Measurements from ENCODE around the gene HOXB3.

DNA sequence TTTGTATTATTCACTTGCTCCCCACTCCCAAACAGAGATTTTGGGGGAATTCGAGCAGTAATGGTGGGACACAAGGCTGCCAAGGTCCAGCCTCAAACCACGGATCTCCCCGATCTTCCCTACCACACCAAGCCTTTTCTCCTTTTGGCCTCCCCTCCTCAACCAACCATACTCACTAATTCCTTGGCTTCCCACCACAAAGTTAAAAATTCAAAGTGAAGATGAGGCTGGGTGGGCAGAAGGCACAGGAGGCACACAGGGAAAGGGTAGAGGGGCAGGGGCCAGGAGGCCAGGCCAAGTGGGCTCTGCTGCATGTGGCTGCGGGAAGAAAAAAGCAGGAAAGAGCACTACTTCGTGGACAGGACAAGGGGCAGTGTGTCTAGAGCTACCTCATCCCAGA is 27.1 kb downstream of the HOXB3 start:
- no peak for TF ChIP-seq POLR2A (IDR thresholded peaks at IDR 0.05; ENCODE audit: insufficient read depth in 1 of 2, low read depth in 2 of 2, low read length in 2 of 2)
- TF ChIP-seq, protein P1, sequence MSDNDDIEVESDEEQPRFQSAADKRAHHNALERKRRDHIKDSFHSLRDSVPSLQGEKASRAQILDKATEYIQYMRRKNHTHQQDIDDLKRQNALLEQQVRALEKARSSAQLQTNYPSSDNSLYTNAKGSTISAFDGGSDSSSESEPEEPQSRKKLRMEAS (IDR thresholded peaks at IDR 0.05): no peak
- TF ChIP-seq, protein P2, sequence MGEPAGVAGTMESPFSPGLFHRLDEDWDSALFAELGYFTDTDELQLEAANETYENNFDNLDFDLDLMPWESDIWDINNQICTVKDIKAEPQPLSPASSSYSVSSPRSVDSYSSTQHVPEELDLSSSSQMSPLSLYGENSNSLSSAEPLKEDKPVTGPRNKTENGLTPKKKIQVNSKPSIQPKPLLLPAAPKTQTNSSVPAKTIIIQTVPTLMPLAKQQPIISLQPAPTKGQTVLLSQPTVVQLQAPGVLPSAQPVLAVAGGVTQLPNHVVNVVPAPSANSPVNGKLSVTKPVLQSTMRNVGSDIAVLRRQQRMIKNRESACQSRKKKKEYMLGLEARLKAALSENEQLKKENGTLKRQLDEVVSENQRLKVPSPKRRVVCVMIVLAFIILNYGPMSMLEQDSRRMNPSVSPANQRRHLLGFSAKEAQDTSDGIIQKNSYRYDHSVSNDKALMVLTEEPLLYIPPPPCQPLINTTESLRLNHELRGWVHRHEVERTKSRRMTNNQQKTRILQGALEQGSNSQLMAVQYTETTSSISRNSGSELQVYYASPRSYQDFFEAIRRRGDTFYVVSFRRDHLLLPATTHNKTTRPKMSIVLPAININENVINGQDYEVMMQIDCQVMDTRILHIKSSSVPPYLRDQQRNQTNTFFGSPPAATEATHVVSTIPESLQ (CRISPR knock-in tag; conservative IDR thresholded peaks at IDR 0.05): no peak
- TF ChIP-seq, protein P3, sequence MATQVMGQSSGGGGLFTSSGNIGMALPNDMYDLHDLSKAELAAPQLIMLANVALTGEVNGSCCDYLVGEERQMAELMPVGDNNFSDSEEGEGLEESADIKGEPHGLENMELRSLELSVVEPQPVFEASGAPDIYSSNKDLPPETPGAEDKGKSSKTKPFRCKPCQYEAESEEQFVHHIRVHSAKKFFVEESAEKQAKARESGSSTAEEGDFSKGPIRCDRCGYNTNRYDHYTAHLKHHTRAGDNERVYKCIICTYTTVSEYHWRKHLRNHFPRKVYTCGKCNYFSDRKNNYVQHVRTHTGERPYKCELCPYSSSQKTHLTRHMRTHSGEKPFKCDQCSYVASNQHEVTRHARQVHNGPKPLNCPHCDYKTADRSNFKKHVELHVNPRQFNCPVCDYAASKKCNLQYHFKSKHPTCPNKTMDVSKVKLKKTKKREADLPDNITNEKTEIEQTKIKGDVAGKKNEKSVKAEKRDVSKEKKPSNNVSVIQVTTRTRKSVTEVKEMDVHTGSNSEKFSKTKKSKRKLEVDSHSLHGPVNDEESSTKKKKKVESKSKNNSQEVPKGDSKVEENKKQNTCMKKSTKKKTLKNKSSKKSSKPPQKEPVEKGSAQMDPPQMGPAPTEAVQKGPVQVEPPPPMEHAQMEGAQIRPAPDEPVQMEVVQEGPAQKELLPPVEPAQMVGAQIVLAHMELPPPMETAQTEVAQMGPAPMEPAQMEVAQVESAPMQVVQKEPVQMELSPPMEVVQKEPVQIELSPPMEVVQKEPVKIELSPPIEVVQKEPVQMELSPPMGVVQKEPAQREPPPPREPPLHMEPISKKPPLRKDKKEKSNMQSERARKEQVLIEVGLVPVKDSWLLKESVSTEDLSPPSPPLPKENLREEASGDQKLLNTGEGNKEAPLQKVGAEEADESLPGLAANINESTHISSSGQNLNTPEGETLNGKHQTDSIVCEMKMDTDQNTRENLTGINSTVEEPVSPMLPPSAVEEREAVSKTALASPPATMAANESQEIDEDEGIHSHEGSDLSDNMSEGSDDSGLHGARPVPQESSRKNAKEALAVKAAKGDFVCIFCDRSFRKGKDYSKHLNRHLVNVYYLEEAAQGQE (IDR thresholded peaks at IDR 0.05; ENCODE audit: borderline replicate concordance in 1 of 2, low read depth in 1 of 2, low read length in 2 of 2): no peak
